WTC11 (cell line): ENCODE data around the gene CAMTA1. TPM values are rescaled to one million over a fixed set of nuclear protein-coding genes. Genes with fewer than 3 reads are reported as not detected.

Experiments used
- ATAC-seq: fragments of 200-7000 bp; cut with Tn5 transposase; 2 replicates; pipeline ENCODE4 v1.10.0; 2021; ENCODE audit warnings: mild to moderate bottlenecking, moderate library complexity
- CTCF ChIA-PET: fragments of 300-600 bp; sonication (Branson Sonifier 250); formaldehyde crosslinking; loops from one replicate; lab custom pipeline; 2021; ENCODE audit warnings: antibody characterized with exemption; lab: Charles Lee
- POLR2A ChIA-PET: fragments of 350-600 bp; sonication (Branson Sonifier 250); formaldehyde crosslinking; loops from one replicate; lab custom pipeline; 2021; ENCODE audit warnings: antibody characterized with exemption; lab: Charles Lee
- DNase-seq: peaks from one replicate; pipeline ENCODE4 v3.0.0; 2021; ENCODE audit warnings: low spot score
- H3K27ac Mint-ChIP-seq: 2 replicates; pipeline ENCODE4 v1.8.0; 2021; ENCODE audit warnings: mixed read lengths
- H3K27me3 Mint-ChIP-seq: 2 replicates; pipeline ENCODE4 v1.8.0; 2021; ENCODE audit warnings: low read depth, mild to moderate bottlenecking, moderate library complexity, mixed read lengths
- H3K36me3 Mint-ChIP-seq: 2 replicates; pipeline ENCODE4 v1.8.0; 2021; ENCODE audit warnings: mixed read lengths
- H3K4me1 Mint-ChIP-seq: 2 replicates; pipeline ENCODE4 v1.8.0; 2022; ENCODE audit warnings: mixed read lengths
- H3K4me3 Mint-ChIP-seq: 2 replicates; pipeline ENCODE4 v1.8.0; 2021; ENCODE audit warnings: mild to moderate bottlenecking, moderate library complexity, mixed read lengths
- H3K9me3 Mint-ChIP-seq: 2 replicates; pipeline ENCODE4 v1.8.0; 2021; ENCODE audit warnings: mixed read lengths
- CREM ChIP-seq: sonication (generic); formaldehyde crosslinking; IDR thresholded peaks from 2 replicates; pipeline ENCODE4 v1.8.1; 2022; ENCODE audit warnings: mild to moderate bottlenecking, missing genetic modification reagents, moderate library complexity
- ESRRA ChIP-seq: sonication (generic); formaldehyde crosslinking; IDR thresholded peaks from 2 replicates; pipeline ENCODE4 v1.8.1; 2022; ENCODE audit warnings: mild to moderate bottlenecking, missing genetic modification reagents, borderline replicate concordance
- FOXK1 ChIP-seq: sonication (generic); formaldehyde crosslinking; IDR thresholded peaks from 2 replicates; pipeline ENCODE4 v1.8.0; 2022; ENCODE audit warnings: mild to moderate bottlenecking, moderate library complexity, missing genetic modification reagents
- FOXP1 ChIP-seq: sonication (generic); formaldehyde crosslinking; IDR thresholded peaks from 2 replicates; pipeline ENCODE4 v1.8.0; 2022; ENCODE audit warnings: missing genetic modification reagents, mild to moderate bottlenecking, moderate library complexity, borderline replicate concordance
- GTF2I ChIP-seq: fragments of 250-450 bp; sonication (Bioruptor Pico); conservative IDR thresholded peaks from 2 replicates; pipeline ENCODE4 v1.4.0; 2021; ENCODE audit warnings: mild to moderate bottlenecking
- HMGA2 ChIP-seq: fragments of 250-450 bp; sonication (Bioruptor Pico); IDR thresholded peaks from 2 replicates; pipeline ENCODE4 v1.4.0; 2021; ENCODE audit warnings: mild to moderate bottlenecking, moderate library complexity
- KAT7 ChIP-seq: sonication (generic); formaldehyde crosslinking; IDR thresholded peaks from 2 replicates; pipeline ENCODE4 v1.8.1; 2023; ENCODE audit warnings: missing genetic modification reagents, mild to moderate bottlenecking, borderline replicate concordance
- NFE2L1 ChIP-seq: sonication (generic); formaldehyde crosslinking; IDR thresholded peaks from 2 replicates; pipeline ENCODE4 v1.8.1; 2023; ENCODE audit warnings: missing genetic modification reagents
- ZNF121 ChIP-seq: sonication (generic); formaldehyde crosslinking; IDR thresholded peaks from 2 replicates; pipeline ENCODE4 v1.8.0; 2023; ENCODE audit warnings: missing genetic modification reagents
- ZNF263 ChIP-seq: sonication (generic); formaldehyde crosslinking; IDR thresholded peaks from 2 replicates; pipeline ENCODE4 v1.8.1; 2022; ENCODE audit warnings: low read depth, mild to moderate bottlenecking, moderate library complexity, missing genetic modification reagents
- ZNF317 ChIP-seq: sonication (generic); formaldehyde crosslinking; IDR thresholded peaks from 2 replicates; pipeline ENCODE4 v1.8.1; 2023; ENCODE audit warnings: low read depth, mild to moderate bottlenecking, moderate library complexity, missing genetic modification reagents, borderline replicate concordance
- ZNF416 ChIP-seq: fragments of 250-450 bp; sonication (Bioruptor Pico); IDR thresholded peaks from 2 replicates; pipeline ENCODE4 v1.9.0; 2021; ENCODE audit warnings: mild to moderate bottlenecking, inconsistent platforms
- ZNF671 ChIP-seq: fragments of 250-450 bp; sonication (Bioruptor Pico); IDR thresholded peaks from 2 replicates; pipeline ENCODE4 v1.8.0; 2021; ENCODE audit warnings: mild to moderate bottlenecking
- total RNA-seq: library from RNA; stranded (reverse); gene quantifications from 3 replicates; pipeline ENCODE4 v1.2.3, GENCODE V29; 2021
- TF ChIP-seq, protein P1 (sequence below): sonication (generic); formaldehyde crosslinking; conservative IDR thresholded peaks from 2 replicates; pipeline ENCODE4 v1.8.1; 2023; ENCODE audit warnings: mild to moderate bottlenecking, low read depth, missing genetic modification reagents, moderate library complexity
- TF ChIP-seq, protein P2 (sequence below): fragments of 250-450 bp; sonication (Bioruptor Pico); conservative IDR thresholded peaks from 2 replicates; pipeline ENCODE4 v1.9.0; 2021; ENCODE audit warnings: mild to moderate bottlenecking
- TF ChIP-seq, protein P3 (sequence below): sonication (generic); formaldehyde crosslinking; IDR thresholded peaks from 2 replicates; pipeline ENCODE4 v1.8.0; 2023; ENCODE audit warnings: missing genetic modification reagents
- TF ChIP-seq, protein P4 (sequence below): fragments of 250-450 bp; sonication (Bioruptor Pico); IDR thresholded peaks from 2 replicates; pipeline ENCODE4 v1.9.0; 2021; ENCODE audit warnings: moderate library complexity, mild to moderate bottlenecking, inconsistent platforms, borderline replicate concordance
- TF ChIP-seq, protein P5 (sequence below): sonication (generic); formaldehyde crosslinking; IDR thresholded peaks from 2 replicates; pipeline ENCODE4 v1.8.1; 2023; ENCODE audit warnings: mild to moderate bottlenecking, missing genetic modification reagents, moderate library complexity
- TF ChIP-seq, protein P6 (sequence below): sonication (generic); formaldehyde crosslinking; IDR thresholded peaks from 2 replicates; pipeline ENCODE4 v1.8.1; 2022; ENCODE audit warnings: missing genetic modification reagents, borderline replicate concordance
- TF ChIP-seq, protein P7 (sequence below): sonication (generic); formaldehyde crosslinking; IDR thresholded peaks from 2 replicates; pipeline ENCODE4 v1.8.1; 2022; ENCODE audit warnings: mild to moderate bottlenecking, moderate library complexity, missing genetic modification reagents
- TF ChIP-seq, protein P8 (sequence below): sonication (generic); formaldehyde crosslinking; conservative IDR thresholded peaks from 2 replicates; pipeline ENCODE4 v1.8.1; 2022; ENCODE audit warnings: mild to moderate bottlenecking, missing genetic modification reagents

CAMTA1 gene
- total RNA-seq, 1 experiment from 2014 or later: 86.4 TPM

DNA sequence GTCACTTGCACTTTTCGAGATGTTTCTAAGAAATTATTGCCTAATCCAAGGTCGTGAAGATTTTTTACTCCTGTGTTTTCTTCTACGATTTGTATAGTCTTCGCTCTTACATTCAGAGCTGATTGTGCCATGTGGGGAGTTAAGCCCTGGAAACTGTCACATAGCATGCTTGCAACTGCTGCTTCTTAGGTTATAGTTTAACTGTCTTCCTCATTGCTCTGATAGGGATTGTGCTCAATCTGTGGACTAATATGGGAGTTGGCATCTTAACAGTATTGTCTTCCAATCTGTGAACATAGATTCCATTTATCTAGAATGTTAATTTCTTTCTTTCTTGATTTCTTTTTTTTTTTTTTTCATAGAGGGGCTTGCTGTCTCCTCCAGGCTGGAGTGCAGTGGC lies 34.8 kb upstream of the CAMTA1 start (continued):
- TF ChIP-seq, protein P1, sequence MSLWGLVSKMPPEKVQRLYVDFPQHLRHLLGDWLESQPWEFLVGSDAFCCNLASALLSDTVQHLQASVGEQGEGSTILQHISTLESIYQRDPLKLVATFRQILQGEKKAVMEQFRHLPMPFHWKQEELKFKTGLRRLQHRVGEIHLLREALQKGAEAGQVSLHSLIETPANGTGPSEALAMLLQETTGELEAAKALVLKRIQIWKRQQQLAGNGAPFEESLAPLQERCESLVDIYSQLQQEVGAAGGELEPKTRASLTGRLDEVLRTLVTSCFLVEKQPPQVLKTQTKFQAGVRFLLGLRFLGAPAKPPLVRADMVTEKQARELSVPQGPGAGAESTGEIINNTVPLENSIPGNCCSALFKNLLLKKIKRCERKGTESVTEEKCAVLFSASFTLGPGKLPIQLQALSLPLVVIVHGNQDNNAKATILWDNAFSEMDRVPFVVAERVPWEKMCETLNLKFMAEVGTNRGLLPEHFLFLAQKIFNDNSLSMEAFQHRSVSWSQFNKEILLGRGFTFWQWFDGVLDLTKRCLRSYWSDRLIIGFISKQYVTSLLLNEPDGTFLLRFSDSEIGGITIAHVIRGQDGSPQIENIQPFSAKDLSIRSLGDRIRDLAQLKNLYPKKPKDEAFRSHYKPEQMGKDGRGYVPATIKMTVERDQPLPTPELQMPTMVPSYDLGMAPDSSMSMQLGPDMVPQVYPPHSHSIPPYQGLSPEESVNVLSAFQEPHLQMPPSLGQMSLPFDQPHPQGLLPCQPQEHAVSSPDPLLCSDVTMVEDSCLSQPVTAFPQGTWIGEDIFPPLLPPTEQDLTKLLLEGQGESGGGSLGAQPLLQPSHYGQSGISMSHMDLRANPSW: no peak
- TF ChIP-seq FOXK1 (CRISPR knock-in tag): no peak
- TF ChIP-seq, protein P2, sequence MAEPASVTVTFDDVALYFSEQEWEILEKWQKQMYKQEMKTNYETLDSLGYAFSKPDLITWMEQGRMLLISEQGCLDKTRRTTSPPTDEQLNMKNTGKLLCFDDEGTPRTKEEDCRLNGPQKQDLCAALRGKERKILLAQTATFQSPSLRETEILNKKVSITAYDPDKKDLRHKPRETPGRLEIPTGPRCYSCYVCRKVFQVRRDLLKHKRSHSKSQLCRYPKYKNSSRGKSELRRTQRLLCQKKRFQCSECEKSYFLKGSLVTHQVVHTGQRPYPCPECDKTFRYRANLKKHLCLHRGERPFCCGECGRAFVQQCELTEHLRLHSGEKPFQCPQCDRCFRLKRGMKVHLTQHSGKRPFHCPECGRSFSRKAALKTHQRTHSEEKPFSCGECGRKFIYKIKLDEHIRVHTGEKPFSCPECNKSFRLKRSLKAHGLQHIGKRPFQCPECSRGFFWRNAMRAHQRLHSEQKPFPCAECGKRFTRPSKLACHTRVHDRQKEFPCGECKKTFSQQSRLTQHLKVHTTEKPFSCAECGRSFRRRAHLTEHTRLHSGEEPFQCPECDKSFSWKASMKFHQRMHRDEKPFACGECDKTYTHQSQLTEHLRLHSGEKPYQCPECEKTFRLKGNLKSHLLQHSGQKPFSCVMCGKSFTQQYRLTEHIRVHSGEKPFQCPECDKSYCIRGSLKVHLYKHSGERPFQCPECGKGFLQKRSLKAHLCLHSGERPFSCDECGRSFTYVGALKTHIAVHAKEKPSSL (CRISPR knock-in tag): no peak
- TF ChIP-seq ZNF317 (CRISPR knock-in tag): no peak
- TF ChIP-seq HMGA2 (CRISPR knock-in tag): no peak
- TF ChIP-seq, protein P3, sequence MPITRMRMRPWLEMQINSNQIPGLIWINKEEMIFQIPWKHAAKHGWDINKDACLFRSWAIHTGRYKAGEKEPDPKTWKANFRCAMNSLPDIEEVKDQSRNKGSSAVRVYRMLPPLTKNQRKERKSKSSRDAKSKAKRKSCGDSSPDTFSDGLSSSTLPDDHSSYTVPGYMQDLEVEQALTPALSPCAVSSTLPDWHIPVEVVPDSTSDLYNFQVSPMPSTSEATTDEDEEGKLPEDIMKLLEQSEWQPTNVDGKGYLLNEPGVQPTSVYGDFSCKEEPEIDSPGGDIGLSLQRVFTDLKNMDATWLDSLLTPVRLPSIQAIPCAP (CRISPR knock-in tag): no peak
- no peak for TF ChIP-seq ESRRA (CRISPR knock-in tag)
- TF ChIP-seq ZNF263 (CRISPR knock-in tag): no peak

DNA sequence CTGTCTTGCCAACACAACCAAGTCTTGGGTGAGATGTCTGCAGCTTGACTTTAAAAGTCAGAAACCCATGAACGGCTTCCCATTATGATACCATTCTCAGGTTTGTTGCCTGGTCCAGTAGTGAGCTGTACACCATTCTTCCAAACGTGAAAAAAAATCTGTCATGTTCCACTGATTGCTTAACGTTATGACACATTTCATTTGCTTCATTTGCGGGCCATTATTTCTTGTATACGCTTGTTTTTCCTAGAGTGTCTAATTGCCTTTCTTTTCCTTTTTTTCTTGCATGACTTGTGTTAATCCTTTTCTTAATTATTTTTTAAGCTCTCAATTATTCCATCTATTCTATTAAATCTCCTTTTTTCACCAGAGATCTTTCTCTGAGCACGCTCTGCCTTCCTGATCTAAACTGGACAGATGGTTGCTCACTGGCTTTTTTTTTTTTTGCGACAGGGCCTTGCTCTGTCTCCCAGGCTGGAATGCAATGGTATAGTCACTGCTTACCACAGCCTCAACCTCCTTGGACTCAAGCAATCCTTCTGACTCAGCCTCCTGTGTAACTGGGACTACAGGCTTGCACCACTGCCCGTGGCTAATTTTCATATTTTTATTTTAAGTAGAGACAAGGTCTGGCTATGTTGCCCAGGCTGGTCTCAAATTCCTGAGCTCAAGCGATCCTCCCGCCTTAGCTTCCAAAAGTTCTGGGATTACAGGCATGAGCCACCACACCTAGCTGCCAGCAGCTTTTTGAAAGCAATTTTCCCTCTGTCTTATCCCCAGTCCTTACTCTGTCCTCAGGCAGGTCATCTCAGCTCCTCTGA lies 31.7 kb upstream of the CAMTA1 start:
- POLR2A ChIA-PET: no interaction called here
- no peak for ATAC-seq
- TF ChIP-seq, protein P4, sequence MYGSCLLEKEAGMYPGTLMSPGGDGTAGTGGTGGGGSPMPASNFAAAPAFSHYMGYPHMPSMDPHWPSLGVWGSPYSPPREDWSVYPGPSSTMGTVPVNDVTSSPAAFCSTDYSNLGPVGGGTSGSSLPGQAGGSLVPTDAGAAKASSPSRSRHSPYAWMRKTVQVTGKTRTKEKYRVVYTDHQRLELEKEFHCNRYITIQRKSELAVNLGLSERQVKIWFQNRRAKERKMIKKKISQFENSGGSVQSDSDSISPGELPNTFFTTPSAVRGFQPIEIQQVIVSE (CRISPR knock-in tag): no peak
- TF ChIP-seq ZNF121 (CRISPR knock-in tag): no peak
- TF ChIP-seq ZNF671 (CRISPR knock-in tag): no peak
- TF ChIP-seq, protein P5, sequence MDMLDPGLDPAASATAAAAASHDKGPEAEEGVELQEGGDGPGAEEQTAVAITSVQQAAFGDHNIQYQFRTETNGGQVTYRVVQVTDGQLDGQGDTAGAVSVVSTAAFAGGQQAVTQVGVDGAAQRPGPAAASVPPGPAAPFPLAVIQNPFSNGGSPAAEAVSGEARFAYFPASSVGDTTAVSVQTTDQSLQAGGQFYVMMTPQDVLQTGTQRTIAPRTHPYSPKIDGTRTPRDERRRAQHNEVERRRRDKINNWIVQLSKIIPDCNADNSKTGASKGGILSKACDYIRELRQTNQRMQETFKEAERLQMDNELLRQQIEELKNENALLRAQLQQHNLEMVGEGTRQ (CRISPR knock-in tag): no peak
- TF ChIP-seq FOXP1 (CRISPR knock-in tag): no peak
- TF ChIP-seq CREM: no peak
- TF ChIP-seq KAT7 (CRISPR knock-in tag): no peak
- no peak for TF ChIP-seq GTF2I (CRISPR knock-in tag)
- TF ChIP-seq ZNF416 (CRISPR knock-in tag): no peak
- TF ChIP-seq, protein P6, sequence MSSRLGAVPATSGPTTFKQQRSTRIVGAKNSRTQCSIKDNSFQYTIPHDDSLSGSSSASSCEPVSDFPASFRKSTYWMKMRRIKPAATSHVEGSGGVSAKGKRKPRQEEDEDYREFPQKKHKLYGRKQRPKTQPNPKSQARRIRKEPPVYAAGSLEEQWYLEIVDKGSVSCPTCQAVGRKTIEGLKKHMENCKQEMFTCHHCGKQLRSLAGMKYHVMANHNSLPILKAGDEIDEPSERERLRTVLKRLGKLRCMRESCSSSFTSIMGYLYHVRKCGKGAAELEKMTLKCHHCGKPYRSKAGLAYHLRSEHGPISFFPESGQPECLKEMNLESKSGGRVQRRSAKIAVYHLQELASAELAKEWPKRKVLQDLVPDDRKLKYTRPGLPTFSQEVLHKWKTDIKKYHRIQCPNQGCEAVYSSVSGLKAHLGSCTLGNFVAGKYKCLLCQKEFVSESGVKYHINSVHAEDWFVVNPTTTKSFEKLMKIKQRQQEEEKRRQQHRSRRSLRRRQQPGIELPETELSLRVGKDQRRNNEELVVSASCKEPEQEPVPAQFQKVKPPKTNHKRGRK: no peak
- TF ChIP-seq, protein P7, sequence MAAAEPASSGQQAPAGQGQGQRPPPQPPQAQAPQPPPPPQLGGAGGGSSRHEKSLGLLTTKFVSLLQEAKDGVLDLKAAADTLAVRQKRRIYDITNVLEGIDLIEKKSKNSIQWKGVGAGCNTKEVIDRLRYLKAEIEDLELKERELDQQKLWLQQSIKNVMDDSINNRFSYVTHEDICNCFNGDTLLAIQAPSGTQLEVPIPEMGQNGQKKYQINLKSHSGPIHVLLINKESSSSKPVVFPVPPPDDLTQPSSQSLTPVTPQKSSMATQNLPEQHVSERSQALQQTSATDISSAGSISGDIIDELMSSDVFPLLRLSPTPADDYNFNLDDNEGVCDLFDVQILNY (CRISPR knock-in tag): no peak
- TF ChIP-seq, protein P3 (CRISPR knock-in tag): no peak
- no peak for TF ChIP-seq FOXK1 (CRISPR knock-in tag)
- TF ChIP-seq, protein P8, sequence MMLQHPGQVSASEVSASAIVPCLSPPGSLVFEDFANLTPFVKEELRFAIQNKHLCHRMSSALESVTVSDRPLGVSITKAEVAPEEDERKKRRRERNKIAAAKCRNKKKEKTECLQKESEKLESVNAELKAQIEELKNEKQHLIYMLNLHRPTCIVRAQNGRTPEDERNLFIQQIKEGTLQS: no peak
- TF ChIP-seq NFE2L1 (CRISPR knock-in tag): no peak

More for the DNA sequence above, 31.7 kb upstream of the CAMTA1 start:
- Mint-ChIP-seq H3K27me3 (peaks cover 12% of the 10 kb centered on the region), H3K4me3 (no peak overlapping the region), H3K9me3 (peaks cover 8% of the 10 kb centered on the region; the same call in 1 of the 2 replicates), H3K4me1 (peaks cover 5% of the 10 kb centered on the region), H3K36me3 (no peaks in the 10 kb centered on the region), H3K27ac (no peak overlapping the region)
- no peak for DNase-seq
- CTCF ChIA-PET: interaction anchor here (1.1 kb wide), 1 partner anchor 10 kb away, joined by 3 read pairs; no protein-coding TSS in a partner anchor
